H9 (cell line): Measurements from ENCODE around the gene EML1. TPM values are rescaled to one million over a fixed set of nuclear protein-coding genes. Genes with fewer than 3 reads are reported as not detected.

Experiments
- DNase-seq: peaks from one replicate; pipeline ENCODE4 v3.0.0-alpha.2; 2017
- H2AFZ ChIP-seq: one replicate; pipeline ENCODE4 v1.6.1; 2013; ENCODE audit warnings: mild to moderate bottlenecking, low read length, control low read depth, moderate library complexity
- H2AK5ac ChIP-seq: 2 replicates; pipeline ENCODE4 v1.6.1; 2013; ENCODE audit warnings: low read length, control low read depth, mixed read lengths; ENCODE audit not compliant: insufficient read length
- H2BK120ac ChIP-seq: one replicate; pipeline ENCODE4 v1.6.1; 2013; ENCODE audit warnings: low read depth, mild to moderate bottlenecking, low read length, control low read depth, inconsistent platforms; ENCODE audit not compliant: poor library complexity, severe bottlenecking
- H2BK12ac ChIP-seq: 2 replicates; pipeline ENCODE4 v1.6.1; 2013; ENCODE audit warnings: low read length, control low read depth, mixed read lengths, low read depth; ENCODE audit not compliant: insufficient read length
- H2BK15ac ChIP-seq: 2 replicates; pipeline ENCODE4 v1.6.1; 2013; ENCODE audit warnings: low read depth, low read length, control low read depth
- H2BK20ac ChIP-seq: one replicate; pipeline ENCODE4 v1.6.1; 2013; ENCODE audit warnings: low read depth, mild to moderate bottlenecking, low read length, control low read depth, inconsistent platforms; ENCODE audit not compliant: poor library complexity, severe bottlenecking
- H2BK5ac ChIP-seq: 2 replicates; pipeline ENCODE4 v1.6.1; 2013; ENCODE audit warnings: low read length, control low read depth, mixed read lengths; ENCODE audit not compliant: insufficient read length
- H3K14ac ChIP-seq: 2 replicates; pipeline ENCODE4 v1.6.1; 2013; ENCODE audit warnings: low read length, control low read depth; ENCODE audit not compliant: insufficient read depth
- H3K18ac ChIP-seq: 2 replicates; pipeline ENCODE4 v1.6.1; 2013; ENCODE audit warnings: low read depth, mild to moderate bottlenecking, mixed read lengths, low read length, control low read depth; ENCODE audit not compliant: insufficient read length
- H3K23ac ChIP-seq: 2 replicates; pipeline ENCODE4 v1.6.1; 2013; ENCODE audit warnings: low read length, control low read depth, mixed read lengths, low read depth; ENCODE audit not compliant: insufficient read length
- H3K23me2 ChIP-seq: 2 replicates; pipeline ENCODE4 v1.6.1; 2013; ENCODE audit warnings: low read depth, mild to moderate bottlenecking, mixed read lengths, low read length, control low read depth; ENCODE audit not compliant: insufficient read length, poor library complexity, severe bottlenecking
- H3K27ac ChIP-seq: 2 replicates; pipeline ENCODE4 v1.5.1; 2013; ENCODE audit warnings: low read length, control low read depth, mixed read lengths, low read depth; ENCODE audit not compliant: insufficient read length
- H3K27me3 ChIP-seq: 2 replicates; pipeline ENCODE4 v1.6.1; 2013; ENCODE audit warnings: low read length, control low read depth, inconsistent platforms; ENCODE audit not compliant: insufficient read depth
- H3K4ac ChIP-seq: 2 replicates; pipeline ENCODE4 v1.6.1; 2013; ENCODE audit warnings: low read depth, mild to moderate bottlenecking, control low read depth, inconsistent platforms, low read length, moderate library complexity
- H3K4me1 ChIP-seq: 2 replicates; pipeline ENCODE4 v1.6.1; 2013; ENCODE audit warnings: low read length, control low read depth, inconsistent platforms; ENCODE audit not compliant: insufficient read depth
- H3K4me2 ChIP-seq: 2 replicates; pipeline ENCODE4 v1.6.1; 2013; ENCODE audit warnings: low read length, control low read depth, mixed read lengths; ENCODE audit not compliant: insufficient read length, insufficient read depth
- H3K56ac ChIP-seq: 2 replicates; pipeline ENCODE4 v1.6.1; 2013; ENCODE audit warnings: low read depth, mild to moderate bottlenecking, mixed read lengths, low read length, control low read depth; ENCODE audit not compliant: insufficient read length
- H3K79me1 ChIP-seq: 2 replicates; pipeline ENCODE4 v1.6.1; 2013; ENCODE audit warnings: low read depth, mild to moderate bottlenecking, moderate library complexity, low read length, control low read depth, inconsistent platforms; ENCODE audit not compliant: insufficient read depth, poor library complexity, severe bottlenecking
- H3K79me2 ChIP-seq: 2 replicates; pipeline ENCODE4 v1.6.1; 2013; ENCODE audit warnings: low read length, control low read depth, inconsistent platforms; ENCODE audit not compliant: insufficient read depth
- H3K9ac ChIP-seq: 2 replicates; pipeline ENCODE4 v1.6.1; 2013; ENCODE audit warnings: low read length, control low read depth, mixed read lengths; ENCODE audit not compliant: insufficient read length; ENCODE audit errors: extremely low read depth
- H3K9me3 ChIP-seq: one replicate; pipeline ENCODE4 v1.6.1; 2013; ENCODE audit warnings: low read depth, low read length, inconsistent platforms; ENCODE audit not compliant: control insufficient read depth
- H3T11ph ChIP-seq: one replicate; pipeline ENCODE4 v1.6.1; 2013; ENCODE audit warnings: mild to moderate bottlenecking, low read length, control low read depth, inconsistent platforms
- H4K20me1 ChIP-seq: one replicate; pipeline ENCODE4 v1.6.1; 2013; ENCODE audit not compliant: control insufficient read depth, insufficient read length, insufficient read depth
- H4K5ac ChIP-seq: 2 replicates; pipeline ENCODE4 v1.6.1; 2013; ENCODE audit warnings: low read depth, mild to moderate bottlenecking, mixed read lengths, low read length, control low read depth; ENCODE audit not compliant: insufficient read length
- H4K8ac ChIP-seq: replicated peaks from 2 replicates; pipeline ENCODE4 v1.6.1; 2013; ENCODE audit warnings: low read length, control low read depth, mixed read lengths, low read depth; ENCODE audit not compliant: insufficient read length
- H4K91ac ChIP-seq: 2 replicates; pipeline ENCODE4 v1.6.1; 2013; ENCODE audit warnings: low read depth, mild to moderate bottlenecking, moderate library complexity, mixed read lengths, low read length, control low read depth; ENCODE audit not compliant: insufficient read length
- H3K27ac Mint-ChIP-seq, 3 experiments: 2 replicates in 2 of 3; 3 replicates in 1 of 3; pipeline ENCODE4 v1.8.0; 2020 to 2021; ENCODE audit warnings: mixed read lengths in 3 of 3, mild to moderate bottlenecking in 1 of 3, moderate library complexity in 1 of 3
- H3K27me3 Mint-ChIP-seq: 2 replicates; pipeline ENCODE4 v1.8.0; 2021; ENCODE audit warnings: low read depth, mild to moderate bottlenecking, moderate library complexity, mixed read lengths
- H3K36me3 Mint-ChIP-seq, 3 experiments: 2 replicates in 2 of 3; 3 replicates in 1 of 3; pipeline ENCODE4 v1.8.0; 2020 to 2021; ENCODE audit warnings: low read depth in 3 of 3, mixed read lengths in 3 of 3; ENCODE audit not compliant: insufficient read depth in 1 of 3
- H3K4me1 Mint-ChIP-seq, 2 experiments: 2 replicates each; pipeline ENCODE4 v1.8.0; 2020; ENCODE audit warnings: mixed read lengths in 2 of 2
- H3K4me3 Mint-ChIP-seq, 2 experiments: 2 replicates in 1 of 2; 3 replicates in 1 of 2; pipeline ENCODE4 v1.8.0; 2020 to 2021; ENCODE audit warnings: mild to moderate bottlenecking in 2 of 2, mixed read lengths in 2 of 2, moderate library complexity in 1 of 2
- H3K9me3 Mint-ChIP-seq, 2 experiments: 2 replicates in 1 of 2; 3 replicates in 1 of 2; pipeline ENCODE4 v1.8.0; 2020; ENCODE audit warnings: mild to moderate bottlenecking in 2 of 2, mixed read lengths in 2 of 2, moderate library complexity in 1 of 2
- CTCF ChIP-seq: fragments of 200-600 bp; sonication (generic); conservative IDR thresholded peaks from 3 replicates; pipeline ENCODE4 v1.8.0; 2021; ENCODE audit warnings: antibody characterized with exemption, mild to moderate bottlenecking
- WGBS: extraction: QIAGEN DNeasy Blood & Tissue Kit; methylation state at CpG from one replicate; pipeline ENCODE4 v1.1.7; 2013; ENCODE audit warnings: missing lambda C conversion rate, low lambda C conversion rate, mixed read lengths; ENCODE audit not compliant: insufficient read length; ENCODE audit errors: extremely low coverage; 5-methylcytosine and 5-hydroxymethylcytosine counted together
- total RNA-seq: library from RNA; stranded (reverse); gene quantifications from 2 replicates; pipeline ENCODE4 v1.2.1, GENCODE V29; 2021

Gene EML1
- total RNA-seq, 1 experiment from 2014 or later = 16.7 TPM

GRCh38 chr14:99790978-99791376 is 2.2 kb upstream of the EML1 start:
- no peaks in the 10 kb centered on the region for H3K27me3 ChIP-seq
- Mint-ChIP-seq H3K9me3 (no peaks in the 10 kb centered on the region), H3K27ac (no peak overlapping the region), H3K4me1 (peaks cover 21 to 26% of the 10 kb centered on the region in 2 experiments), H3K27me3 (peaks cover 24% of the 10 kb centered on the region), H3K36me3 (no peaks in the 10 kb centered on the region), H3K4me3 (no peak overlapping the region)
- peaks cover 4% of the 10 kb centered on the region for H3K23me2 ChIP-seq
- H3K56ac ChIP-seq = no peak overlapping the region
- no peak overlapping the region for H3K27ac ChIP-seq
- H2AK5ac ChIP-seq = no peak overlapping the region
- H2BK120ac ChIP-seq = no peak overlapping the region
- no peak overlapping the region for H3T11ph ChIP-seq
- no peaks in the 10 kb centered on the region for H3K4me1 ChIP-seq
- H2BK12ac ChIP-seq = no peak overlapping the region
- no peaks in the 10 kb centered on the region for H3K79me2 ChIP-seq
- no peak overlapping the region for H2BK15ac ChIP-seq
- TF ChIP-seq CTCF = no peak
- WGBS = no CpG with 5 or more reads among the region's 6 CpGs
- H4K20me1 ChIP-seq = no peaks in the 10 kb centered on the region
- H2BK20ac ChIP-seq = no peak overlapping the region
- no peak overlapping the region for H3K18ac ChIP-seq
- H3K9ac ChIP-seq = no peak overlapping the region
- DNase-seq = no peak
- H2BK5ac ChIP-seq = no peak overlapping the region
- H2AFZ ChIP-seq = no peak overlapping the region
- H3K79me1 ChIP-seq = no peaks in the 10 kb centered on the region
- no peak overlapping the region for H3K4ac ChIP-seq
- no peaks in the 10 kb centered on the region for H3K9me3 ChIP-seq
- H4K91ac ChIP-seq = no peak overlapping the region
- no peak overlapping the region for H3K14ac ChIP-seq
- H4K5ac ChIP-seq = no peak overlapping the region
- H4K8ac ChIP-seq = no peak overlapping the region
- H3K4me2 ChIP-seq = no peak overlapping the region
- H3K23ac ChIP-seq = no peak overlapping the region
